HG03135 (cell line): Measurements from ENCODE around the gene ETDB.
"Not testable (repeated sequence)": the region's sequence is repeated elsewhere in the genome, so short reads cannot be mapped to it uniquely, and the experiment has no call there.

Experiments
- ATAC-seq: cut with Tn5 transposase; IDR thresholded peaks from one replicate; pipeline ENCODE4 v1.9.1; 2021; ENCODE audit warnings: mild to moderate bottlenecking, moderate library complexity; ENCODE audit not compliant: unreplicated experiment

The ETDB gene

DNA sequence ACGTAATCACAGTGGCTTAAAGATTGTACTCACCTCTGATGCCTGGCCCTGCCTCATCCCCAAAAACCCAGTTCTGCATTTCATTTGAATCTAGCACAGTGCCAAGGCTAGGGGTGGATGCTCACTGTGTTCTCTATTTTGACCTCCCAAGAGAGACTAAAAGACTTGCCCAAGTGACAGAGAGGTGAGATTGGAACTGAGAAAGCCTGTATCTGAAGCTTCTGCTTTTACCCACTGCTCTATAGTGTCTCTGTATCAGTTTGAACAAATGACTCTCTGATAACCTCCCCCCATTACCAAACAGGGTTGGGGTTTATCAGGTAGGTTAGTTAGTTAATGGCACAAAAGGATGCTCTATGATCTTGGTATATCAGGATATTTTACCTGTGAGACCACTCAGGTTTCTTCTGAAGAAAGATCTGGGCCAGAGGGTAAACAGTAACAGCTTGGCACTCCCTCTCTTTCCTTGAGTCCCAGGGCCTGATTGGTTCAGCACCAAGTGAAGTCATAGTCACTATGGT lies at the start of gene ETDB:
TSS of gene ETDB (minus strand) at position 471 of the 521 bp plus-strand sequence. CDS start 1,265 bp downstream, outside the sequence.
- ATAC-seq = not testable (repeated sequence)

DNA sequence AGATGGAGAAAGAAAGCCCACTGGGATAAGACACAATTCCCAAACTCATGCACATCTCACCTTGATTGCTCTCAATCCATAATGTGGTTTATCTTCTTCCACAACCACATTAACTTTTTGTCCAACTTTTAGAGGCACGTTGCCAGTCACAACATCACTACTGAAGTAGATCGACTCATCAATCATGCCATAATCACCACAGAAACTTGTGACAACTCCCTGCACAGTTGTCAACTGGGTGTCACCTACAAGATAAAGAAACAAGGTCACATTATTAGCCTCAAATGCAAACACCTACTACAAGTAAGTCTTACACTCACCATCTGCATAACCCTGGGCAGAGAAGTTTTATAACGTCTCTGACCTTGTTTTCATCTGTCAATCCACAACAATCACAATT lies 49.2 kb upstream of the ETDB start:
- not testable (repeated sequence) for ATAC-seq

DNA sequence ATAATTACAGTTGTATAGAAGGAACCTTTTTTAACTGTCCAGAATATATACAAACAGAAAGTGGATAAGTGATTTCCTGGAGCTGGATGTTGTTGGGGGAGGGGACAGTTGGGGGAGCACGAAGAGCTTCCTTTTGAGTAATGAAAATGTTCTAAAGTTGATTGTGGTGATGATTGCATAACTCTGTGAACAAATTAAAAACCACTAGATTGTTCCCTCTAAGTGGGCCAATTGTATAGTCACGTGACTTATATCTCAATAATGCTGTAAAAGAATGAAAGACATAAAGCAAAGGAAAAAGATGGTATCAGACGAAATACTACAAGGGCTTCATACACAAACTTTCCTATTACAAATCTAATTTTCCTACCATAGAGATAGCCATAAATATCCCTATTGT lies 48.2 kb upstream of the ETDB start:
- ATAC-seq = no peak

DNA sequence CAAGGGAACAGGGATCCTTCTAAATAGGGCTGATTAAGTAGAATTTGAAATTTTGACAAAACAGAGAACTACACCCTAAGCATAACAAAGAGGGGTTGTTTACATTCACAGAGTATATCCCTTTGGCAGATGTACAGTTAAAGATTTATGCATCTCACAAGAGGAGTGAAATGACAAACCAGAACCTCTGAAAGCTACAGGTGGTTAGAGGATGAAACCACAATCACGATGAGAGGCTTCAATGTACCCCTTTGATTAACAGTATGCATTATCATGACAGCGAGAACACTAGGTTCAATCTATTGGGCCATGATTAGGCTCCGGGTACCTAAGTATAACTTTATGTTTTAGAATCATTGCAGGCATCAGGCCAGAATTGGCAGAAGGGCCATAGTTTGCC lies 34.4 kb upstream of the ETDB start:
- not testable (repeated sequence) for ATAC-seq

DNA sequence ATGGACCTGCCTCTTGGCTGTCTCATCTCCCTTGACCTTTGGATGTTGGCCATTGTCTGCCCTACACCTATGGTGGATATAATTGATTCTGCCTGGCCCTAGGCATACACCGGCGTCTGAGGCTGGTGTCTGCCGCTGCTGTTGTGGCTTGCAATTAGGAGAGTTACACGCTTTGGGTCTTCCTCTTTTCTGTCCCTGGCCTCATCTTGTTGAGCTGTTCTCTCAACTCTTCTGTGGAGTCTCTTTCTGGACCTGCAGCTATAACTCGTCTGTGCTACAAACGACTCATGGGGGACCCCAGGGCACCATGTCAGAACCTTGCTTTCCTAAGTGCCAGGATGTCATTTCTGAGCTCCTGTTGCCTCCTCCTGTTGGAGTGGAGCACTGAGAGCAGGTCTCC lies 5.8 kb upstream of the ETDB start:
- not testable (repeated sequence) for ATAC-seq

DNA sequence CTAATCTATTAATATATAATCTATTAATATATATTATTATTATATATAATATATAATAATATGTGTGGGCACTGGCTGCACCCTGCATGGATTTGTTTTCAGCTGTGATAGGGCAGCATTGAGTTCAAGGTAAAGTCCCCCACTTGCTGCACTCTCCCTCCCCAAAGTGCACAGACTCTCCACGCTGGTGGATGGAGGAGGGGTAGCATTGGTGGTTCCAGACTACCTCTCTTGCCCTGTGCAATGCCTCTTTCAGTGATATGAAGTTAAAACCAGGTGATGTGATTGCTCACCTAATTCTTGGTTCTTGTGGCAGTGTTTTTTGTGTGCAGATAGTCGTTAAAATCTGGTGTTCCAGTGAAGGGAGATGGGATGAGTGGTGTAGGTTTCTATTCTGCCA lies 4.3 kb downstream of the ETDB start:
- ATAC-seq = not testable (repeated sequence)

DNA sequence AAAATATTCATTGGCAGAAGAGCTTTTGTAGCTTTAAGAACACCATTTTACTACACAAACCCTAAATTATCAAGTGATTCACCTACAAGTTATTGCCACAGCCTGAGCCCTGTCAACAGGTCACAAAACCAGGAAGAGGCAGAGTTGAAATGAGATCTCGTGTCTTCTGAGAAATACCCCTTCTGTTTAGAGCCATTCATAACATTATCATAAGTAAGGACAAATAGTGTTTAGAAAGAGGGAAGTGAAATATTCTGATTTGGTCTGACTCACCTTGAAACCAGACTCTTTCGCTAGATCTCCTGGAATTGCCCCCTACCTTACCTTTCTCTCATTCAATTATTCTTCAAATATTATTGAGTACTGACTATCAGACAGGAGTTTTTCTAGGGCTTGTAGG lies 5.9 kb downstream of the ETDB start:
- ATAC-seq = peak; percentile 93

DNA sequence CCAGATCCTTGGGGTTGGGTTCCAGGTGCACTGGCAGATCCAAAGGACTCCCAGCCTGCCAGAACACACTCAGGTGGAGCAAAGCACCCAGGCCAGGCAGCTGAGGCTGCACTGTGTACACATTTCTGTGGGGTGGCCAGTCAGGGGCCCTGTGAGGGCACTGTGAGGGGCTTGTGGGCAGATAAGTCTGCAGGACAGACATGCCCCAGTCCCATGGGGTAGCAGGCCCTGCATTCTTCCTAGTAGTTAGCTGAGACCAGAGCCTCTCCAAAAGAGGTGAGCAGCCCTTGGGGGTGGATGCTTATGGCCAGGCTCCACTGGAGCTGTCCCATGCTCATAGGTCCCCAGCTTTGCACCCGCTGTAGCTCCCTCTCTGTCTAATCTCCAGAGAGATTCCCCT lies 7.6 kb downstream of the ETDB start:
- ATAC-seq = no peak

DNA sequence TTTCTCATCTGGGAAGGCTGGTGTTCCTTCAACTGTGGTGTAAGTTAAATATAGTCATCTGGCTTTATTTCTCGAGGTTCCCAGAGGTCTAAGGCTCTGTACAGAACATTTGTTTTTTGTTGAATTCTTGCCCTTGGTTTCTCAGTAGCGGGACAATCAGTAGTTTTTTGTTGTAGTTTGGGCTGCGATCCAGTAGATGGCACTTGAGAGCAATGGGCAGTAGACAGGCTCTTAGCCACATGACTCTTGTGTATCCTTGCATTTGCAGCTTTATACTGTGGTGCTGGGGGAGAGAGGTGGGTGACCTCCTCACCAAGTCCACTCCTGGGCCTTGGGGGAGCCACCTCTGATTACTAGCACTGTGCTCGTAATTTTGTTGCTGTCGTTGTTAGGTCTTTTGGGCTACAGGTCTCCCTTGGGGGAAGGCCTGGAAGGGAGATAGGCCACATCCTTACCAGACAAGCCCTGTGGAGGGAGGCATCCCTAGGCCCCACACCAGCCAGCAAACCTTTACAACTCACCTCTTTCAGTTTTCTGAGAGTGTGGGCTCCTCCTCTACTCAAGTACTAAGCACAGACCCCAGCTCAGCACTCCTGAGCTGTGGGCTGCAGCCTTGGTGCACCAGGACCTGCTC lies 8.1 kb downstream of the ETDB start:
- no peak for ATAC-seq

DNA sequence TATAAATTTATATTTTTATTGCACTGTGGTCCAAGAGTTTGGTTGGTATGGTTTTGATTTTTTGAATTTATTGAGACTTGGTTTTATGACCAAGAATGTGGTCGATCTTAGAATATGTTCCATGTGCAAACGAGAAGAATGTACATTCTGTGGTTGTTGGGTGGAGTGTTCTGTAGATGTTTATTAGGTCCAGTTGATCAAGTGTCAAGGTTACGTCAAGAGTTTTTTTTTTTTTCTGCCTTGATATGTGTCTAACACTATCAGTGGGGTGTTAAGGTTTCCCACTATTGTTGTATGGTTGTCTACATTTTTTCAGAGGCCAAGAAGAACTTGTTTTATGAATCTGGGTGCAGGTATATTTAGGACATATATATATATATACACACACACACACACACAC lies 10.8 kb downstream of the ETDB start:
- no peak for ATAC-seq

DNA sequence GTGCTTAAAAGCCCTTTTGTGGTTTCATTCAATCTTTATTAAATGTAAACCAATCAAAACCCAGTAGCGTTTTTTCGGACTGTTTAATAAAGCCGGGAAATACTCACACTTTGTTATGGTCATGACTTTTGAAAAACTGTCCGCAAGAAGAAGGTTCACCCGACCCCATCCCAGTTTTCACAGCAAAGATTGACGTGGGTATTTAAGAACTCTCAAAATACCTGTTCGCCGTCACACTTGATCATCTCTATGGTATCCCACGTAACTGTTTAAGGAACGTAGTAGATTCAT lies 20.9 kb downstream of the ETDB start:
- no peak for ATAC-seq

DNA sequence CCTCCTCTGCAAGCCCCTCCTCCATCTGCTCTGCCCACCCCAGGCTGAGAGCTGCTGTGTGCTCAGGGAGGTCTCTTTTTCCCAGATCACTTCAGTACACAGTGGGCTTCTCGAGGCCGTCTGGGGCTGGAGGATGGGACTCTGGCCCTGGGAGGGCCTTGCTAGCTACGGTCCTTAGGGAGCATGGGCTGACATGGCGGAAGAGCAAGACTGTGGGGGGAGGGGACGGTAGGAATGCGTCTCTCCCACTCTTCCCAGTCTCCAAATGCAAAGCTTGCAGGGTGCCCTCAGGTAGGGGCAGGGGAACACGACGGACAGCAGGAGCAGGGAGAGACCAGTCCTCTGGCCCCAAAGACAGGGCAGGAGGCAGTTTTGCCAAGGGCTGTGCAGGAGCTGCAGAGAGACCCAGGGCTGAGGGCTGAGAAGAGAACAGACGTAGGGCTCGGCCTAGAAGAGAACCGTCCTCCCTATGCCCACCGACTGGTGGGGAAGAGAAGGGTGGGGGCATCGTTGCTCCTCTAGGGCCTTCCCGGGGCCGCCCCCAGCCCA lies 23.1 kb downstream of the ETDB start:
- not testable (repeated sequence) for ATAC-seq

DNA sequence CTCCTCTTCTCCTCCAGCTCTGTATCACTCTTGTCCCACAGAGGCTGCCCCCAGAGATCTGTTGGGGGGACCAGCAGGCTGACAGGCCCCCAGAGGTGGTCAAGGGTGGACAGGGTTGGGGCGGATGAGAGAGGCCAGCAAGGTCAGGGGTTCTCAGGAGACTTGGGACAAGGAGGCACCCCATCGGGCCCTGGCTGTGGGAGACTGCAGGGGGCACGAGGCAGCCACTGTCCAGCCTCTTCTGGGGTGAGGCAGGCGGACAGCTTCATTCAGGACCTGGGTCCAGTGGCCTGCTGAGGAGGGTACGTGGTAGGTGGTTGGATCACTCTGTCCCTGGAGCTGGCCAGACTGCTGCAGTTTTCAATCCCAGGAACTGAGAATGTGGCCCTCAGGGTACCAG lies 24.6 kb downstream of the ETDB start:
- ATAC-seq = no peak

DNA sequence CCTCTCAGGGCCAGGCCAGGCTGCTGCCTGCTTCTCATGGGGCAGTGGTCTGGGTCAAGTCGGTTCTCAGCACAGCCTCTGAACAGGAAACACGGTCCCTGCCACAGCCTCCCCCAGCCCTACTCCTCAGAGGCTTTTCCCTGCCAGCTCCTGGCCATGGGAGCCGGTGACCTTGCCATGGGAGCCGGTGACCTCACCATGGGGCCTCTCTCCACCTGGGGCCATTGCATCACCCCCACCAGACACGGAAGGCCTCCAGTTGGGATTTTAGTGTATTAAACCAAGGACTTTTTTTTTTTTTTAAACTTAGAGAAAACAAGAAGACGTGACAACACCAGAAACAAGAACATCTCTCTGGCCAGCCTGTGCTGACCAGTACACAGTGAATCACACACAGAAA lies 25.6 kb downstream of the ETDB start:
- no peak for ATAC-seq

DNA sequence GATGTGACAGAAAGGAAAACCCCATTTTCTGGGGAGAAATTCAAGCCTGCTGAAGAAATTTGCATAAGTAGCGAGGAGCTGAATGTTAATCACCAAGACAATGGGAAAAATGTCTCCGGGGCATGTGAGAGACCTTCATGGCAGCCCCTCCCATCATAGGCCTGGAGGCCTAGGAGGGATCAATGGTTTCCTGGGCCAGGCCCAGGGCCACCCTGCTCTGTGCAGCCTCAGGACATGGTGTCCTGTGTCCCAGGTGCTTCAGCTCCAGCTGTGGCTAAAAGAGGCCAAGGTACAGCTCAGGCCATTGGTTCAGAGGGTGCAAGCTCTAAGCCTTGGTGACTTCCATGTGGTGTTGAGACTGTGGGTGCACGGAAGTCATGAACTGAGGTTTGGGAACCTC lies 31.2 kb downstream of the ETDB start:
- no peak for ATAC-seq

DNA sequence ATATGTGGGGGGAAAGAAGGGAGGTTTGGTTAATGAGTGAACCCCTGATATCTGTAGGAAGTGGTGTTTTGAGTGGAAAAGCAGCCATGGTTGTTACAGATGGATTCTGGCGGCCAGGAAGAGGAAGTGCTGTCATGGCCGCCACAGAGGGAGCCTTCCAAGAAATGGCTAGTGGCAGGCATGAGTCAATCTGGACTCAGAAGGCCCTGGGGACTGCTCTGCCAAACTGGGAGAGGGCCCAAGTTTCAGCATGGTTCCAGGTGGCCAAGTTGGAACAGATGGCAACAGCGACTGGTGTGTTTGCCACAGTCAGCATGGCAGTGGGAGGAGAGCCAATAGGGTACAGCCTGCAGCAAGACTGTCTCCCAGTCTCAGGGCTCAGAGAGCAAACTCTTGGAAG lies 32.5 kb downstream of the ETDB start:
- no peak for ATAC-seq

DNA sequence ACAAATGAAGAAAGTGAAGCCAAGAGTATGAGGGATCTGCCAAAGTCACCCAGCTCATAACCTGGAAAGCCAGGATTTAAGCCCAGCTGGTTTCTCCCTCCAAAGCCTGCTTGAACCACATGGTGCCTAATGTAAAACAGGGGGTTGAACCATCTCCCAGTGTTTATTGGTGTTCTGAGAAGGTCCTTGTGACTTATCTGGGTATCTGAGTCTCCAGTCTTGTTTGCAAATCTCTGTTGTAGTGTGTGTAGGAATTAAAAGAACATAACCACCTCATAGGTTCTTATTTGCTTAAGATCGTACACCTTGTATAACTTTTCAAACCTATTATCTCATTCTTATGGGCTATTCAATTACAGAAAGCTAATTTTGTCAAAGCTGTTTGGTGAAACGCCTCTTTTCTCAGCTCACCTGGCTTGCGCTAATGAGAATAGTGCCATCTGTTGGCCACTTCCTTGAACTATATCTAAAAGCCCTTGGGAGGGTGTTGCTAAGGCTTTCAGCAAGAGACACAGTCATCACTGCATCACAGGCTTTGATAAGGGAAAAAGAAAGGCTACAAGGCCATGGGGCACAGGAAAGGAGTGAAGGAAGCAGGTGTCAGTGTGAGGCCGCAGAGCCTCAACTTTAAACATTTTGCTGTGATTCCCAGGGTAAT lies 34.0 kb downstream of the ETDB start:
- peak; percentile 98 for ATAC-seq

DNA sequence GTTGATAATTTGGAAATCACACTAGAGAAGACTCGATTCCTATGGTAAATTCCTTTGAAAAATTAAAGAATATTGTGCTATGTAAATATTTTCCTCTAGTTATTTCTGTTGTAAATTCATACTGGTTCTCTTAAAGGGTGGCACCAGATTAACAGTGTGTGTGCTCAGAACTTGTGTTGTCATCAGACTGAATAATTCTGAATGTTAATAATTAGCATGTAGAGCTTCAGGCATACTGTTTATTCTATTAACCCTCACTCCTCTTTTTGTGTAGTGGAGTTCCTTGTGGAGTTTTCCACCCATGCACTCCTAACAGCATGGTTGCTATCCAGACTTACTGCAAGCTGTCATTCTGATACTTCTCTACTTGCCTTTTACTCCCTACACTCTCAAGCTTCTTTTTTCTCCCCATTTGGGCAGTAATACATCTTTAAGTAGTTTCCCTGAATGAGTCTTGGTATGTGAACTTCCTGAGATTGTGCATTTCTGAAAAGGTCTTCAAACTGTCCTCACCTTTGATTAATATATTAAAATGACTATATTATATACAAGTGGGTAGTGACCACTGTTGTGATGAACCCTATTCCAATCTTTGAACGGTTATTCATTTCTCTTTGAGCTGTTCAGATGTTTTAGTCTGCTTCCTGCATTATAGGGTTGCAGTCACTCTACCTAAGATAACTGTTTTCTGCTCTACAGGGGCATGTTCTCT lies 38.5 kb downstream of the ETDB start:
- ATAC-seq = no peak
